NCI-H2107 (cell line): ENCODE measurements around the gene HSP90AA1.
"Not testable (repeated sequence)": the region's sequence is repeated elsewhere in the genome, so short reads cannot be mapped to it uniquely, and the experiment has no call there.

Experiments
- DNase-seq: peaks from one replicate; lab custom pipeline; 2025; lab: John Stamatoyannopoulos, UW

HSP90AA1 gene

DNA sequence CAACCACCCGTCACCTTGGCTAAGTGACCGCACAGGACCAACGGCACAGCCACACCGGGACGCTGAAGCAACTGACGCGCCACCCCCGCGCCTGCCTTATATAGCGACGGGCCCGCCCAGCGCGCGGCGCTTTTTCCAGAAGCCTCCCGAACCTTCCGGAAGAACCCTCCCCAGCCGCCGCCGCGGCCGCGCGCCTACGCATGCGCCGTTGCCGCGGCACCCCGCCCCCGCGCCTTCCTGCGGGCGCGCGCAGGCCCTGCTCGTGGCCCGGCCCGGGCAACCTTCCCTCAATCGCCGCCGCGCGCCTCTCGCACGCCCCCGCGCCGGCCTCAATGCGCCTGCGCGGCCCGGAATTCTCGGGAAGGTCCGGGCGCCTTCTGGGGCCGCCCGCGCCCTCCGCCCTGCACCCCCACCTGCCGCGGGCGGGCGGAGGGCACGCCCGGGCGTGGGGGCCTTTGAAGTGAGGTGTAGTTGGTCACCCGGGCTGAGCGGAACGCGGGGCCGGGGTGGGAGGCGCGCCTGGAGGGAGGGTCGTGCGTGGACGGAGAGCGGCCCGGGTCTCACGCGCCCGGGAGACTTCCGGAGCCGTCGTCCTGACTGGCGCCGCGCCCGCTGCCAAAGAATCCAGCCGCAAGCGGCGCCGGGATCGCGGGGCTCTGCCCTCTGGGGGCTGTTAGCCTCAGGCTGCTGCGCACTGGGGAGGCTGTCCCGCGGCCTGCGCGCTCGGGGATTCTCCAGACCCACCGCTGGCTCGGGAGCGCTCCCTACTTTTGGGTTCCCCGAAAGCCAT lies at the start of gene HSP90AA1:
HSP90AA1 (minus strand) TSS at position 73 of the 790 bp plus-strand sequence. CDS start 666 bp downstream, outside the sequence.
- peak; percentile 99 for DNase-seq

GRCh38 chr14:102135456-102135855 lies 48.6 kb upstream of the HSP90AA1 start:
- not testable (repeated sequence) for DNase-seq

GRCh38 chr14:102134719-102135118 lies 47.9 kb upstream of the HSP90AA1 start:
- DNase-seq, result not testable (repeated sequence)

DNA sequence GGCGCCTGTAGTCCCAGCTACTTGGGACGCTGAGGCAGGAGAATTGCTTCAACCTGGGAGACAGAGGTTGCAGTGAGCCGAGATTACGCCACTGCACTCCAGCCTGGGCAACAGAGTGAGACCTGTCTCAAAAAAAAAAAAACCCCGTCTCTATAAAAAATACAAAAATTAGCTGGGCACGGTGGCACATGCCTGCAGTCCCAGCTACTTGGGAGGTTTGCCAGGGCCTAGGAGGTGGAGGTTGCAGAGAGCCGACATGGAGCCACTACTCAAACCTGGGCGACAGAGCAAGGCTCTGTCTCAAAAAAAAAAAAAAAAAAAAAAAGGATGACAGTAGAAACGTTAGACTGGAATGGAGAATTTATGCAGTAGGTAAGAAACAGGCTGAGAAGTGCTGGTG lies 47.2 kb upstream of the HSP90AA1 start:
- not testable (repeated sequence) for DNase-seq

DNA sequence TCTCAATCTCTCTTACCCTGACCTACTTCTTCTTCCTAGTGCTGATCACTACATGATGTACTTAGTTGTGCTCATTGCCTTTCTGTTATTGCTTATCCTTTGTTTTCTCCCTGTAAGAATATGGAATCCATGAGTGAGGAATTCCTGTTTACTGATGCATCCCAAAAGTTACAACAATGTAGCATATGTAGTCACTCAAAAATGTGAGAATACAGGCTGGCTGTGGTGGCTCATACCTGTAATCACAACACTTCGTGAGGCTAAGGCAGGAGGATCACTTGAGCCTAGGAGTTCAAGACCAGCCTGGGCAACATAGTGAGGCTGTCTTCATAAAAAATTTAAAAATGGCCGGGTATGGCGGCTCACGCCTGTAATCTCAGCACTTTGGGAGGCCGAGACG lies 44.9 kb upstream of the HSP90AA1 start:
- DNase-seq, result no peak

- no peak for DNase-seq
Measured at GRCh38 chr14:102126807-102127455, 40.1 kb upstream of the HSP90AA1 start.

DNA sequence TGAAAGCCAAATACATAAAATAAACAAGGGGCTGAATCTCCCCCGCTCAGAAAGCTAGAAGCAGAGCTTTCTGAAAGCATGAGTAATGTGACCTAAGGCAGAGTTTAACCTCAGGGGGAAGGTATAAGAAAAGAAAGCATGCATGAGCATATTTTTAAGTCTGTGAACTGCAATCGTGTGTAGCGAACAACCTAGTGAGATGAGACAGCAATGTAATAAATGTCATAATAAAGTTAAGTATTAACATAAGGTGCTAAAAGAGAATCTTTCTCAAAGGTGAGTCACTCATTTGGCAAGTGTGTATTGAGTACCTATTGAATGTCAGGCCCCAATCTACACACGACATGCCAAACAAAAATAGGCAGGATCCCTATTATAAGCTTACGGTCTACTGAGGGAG lies 38.7 kb upstream of the HSP90AA1 start:
- no peak for DNase-seq

GRCh38 chr14:102124419-102124818 lies 37.6 kb upstream of the HSP90AA1 start:
- no peak for DNase-seq

GRCh38 chr14:102121567-102121966 lies 34.7 kb upstream of the HSP90AA1 start:
- DNase-seq, result no peak

DNA sequence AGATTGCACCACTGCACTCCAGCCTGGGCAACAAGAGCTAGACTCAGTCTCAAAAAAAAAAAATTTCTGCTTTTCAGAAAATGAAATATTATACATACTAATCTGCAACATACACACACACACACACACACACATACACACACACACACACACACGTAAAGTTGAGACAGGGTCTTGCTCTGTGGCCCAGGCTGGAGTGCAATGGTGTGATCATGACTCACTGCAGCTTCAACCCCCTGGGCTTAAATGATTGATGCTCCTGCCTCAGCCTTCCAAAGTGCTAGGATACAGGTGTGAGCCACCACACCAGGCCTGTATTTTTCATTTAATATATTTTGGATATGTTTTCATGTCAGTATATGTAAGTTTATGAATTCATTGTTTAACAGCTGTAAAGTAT lies 34.0 kb upstream of the HSP90AA1 start:
- DNase-seq, result no peak

- no peak for DNase-seq
Measured at GRCh38 chr14:102117852-102118251, 31.0 kb upstream of the HSP90AA1 start.

GRCh38 chr14:102116361-102117180 lies 29.7 kb upstream of the HSP90AA1 start:
- DNase-seq, result no peak

DNA sequence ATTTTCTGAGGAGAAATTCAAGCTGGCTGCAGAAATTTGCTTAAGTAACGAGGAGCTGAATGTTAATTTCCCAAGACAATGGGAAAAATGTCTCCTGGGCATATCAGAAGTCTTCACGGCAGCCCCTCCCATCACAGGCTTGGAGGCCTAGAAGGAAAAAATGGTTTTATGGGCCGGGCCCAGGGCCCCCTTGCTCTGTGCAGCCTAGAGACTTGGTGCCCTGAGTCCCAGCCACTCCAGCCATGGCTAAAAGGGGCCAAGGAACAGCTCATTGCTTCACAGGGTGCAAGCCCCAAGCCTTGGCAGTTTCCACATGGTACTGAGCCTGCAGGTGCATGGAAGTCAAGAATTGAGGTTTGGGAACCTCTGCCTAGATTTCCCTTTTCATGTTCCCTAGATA lies 24.3 kb upstream of the HSP90AA1 start:
- DNase-seq, result no peak

DNA sequence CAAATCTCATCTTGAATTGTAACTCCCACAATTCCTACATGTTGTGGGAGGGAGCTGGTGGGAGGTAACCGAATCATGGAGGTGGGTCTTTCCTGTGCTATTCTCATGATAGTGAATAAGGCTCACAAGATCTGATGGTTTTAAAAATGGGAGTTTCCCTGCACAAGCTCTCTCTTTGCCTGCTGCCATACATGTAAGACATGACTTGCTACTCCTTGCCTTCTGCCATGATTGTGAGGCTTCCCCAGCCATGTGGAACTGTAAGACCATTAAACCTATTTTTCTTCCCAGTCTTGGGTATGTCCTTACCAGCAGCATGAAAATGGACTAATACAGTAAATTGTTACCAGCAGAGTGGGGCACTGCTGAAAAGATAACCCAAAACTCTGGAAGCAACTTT lies 22.5 kb upstream of the HSP90AA1 start:
- DNase-seq, result not testable (repeated sequence)

DNA sequence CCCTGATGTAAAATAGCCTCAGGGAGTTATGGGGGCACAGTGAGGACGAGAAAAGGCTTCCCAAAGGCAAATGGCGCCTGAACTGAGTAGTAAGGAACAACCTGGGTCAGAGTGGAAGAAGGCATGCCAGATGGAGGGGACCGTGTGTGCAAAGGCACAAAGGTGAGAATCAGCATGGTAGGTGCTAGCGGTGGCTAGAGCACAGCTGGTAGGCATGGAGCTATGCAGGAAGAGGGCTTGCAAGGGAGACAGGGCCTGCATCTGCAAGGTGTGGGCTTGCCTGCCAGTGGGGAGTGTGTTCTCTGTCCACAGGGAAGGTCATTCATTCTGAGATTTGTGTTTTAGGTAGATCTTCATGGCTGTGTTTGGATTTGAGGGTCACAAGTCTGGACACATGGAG lies 18.5 kb upstream of the HSP90AA1 start:
- DNase-seq, result no peak

GRCh38 chr14:102103062-102103695 lies 16.3 kb upstream of the HSP90AA1 start:
- no peak for DNase-seq

DNA sequence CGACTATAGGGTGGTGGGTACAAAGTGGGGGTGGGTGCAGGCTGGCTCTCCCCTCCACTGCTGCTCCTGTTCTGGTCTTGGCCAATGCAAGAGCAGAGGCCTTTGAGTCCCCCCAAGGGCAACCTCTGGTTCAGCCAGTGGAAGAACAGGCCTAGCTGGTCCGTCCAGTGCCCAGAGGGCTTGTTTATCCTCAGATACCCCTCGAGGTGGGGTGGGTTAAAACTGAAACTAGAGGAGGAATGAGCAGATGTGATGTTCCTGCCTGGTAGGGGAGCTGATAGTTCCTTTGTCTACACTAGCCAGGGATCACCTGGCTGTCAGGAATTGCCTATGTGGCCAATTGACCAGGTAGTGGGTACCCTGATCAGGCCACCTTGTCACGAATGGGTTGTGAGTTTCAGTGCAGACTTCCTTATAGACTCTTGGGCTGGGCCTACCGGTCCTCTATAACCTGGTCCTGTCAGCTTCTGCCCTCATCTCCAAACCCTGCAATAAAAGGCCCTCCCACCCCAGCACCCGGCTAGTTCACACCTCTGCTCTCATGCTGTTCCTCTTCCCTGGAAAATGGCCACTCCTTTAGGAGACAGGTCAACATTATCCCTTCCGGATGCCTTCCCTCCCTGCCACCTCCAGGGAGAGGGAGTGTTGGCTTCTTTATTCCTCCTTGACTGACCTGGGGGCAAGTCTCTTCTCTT lies 10.7 kb upstream of the HSP90AA1 start:
- DNase-seq, result no peak

GRCh38 chr14:102096569-102097188 lies 9.8 kb upstream of the HSP90AA1 start:
- DNase-seq, result peak; percentile 91

- DNase-seq, result no peak
Measured at GRCh38 chr14:102095871-102096568, 9.2 kb upstream of the HSP90AA1 start.

DNA sequence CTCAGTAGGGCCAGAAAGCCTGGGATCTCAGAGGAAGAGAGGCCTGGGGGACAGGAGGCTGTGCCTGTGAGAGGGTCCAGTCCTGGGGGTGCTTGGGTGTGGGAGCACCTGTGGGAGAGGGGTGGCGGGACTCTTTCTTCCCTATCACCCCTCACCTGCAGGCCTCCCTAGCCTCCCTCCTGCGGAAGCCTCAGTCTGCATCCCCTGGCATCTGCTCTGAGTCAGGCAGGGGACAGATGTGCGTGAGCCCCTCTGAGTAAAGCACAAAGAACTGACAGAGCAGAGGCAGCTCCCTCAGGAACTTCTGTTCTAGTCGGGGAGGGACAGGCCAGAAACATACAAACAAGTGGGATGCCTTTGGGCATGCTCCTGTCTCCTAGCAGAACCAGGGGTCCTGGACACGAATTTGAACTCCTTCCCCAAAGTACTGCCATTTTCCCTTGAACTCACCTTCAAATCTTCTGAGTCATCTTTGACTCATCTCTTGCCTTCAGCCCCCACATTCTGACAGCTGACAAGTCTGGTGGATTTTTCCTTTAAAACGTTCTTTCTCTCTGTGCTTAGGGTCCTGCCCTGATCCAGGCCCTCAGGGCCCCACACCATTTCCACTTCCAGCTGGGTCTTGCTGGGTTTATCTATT lies 8.5 kb upstream of the HSP90AA1 start:
- DNase-seq, result no peak
